HepG2 (cell line): ENCODE results near the gene ZNF771.

ENCODE experiments used
- ARHGAP35 ChIP-seq: sonication (generic); formaldehyde crosslinking; IDR thresholded peaks from 2 replicates; pipeline ENCODE4 v1.9.0; 2022; ENCODE audit warnings: mild to moderate bottlenecking, inconsistent platforms, moderate library complexity, missing genetic modification reagents, borderline replicate concordance
- GATAD2A ChIP-seq: IDR thresholded peaks from 2 replicates; pipeline ENCODE4 v1.6.1; 2016
- PBX3 ChIP-seq: sonication (generic); formaldehyde crosslinking; IDR thresholded peaks from 2 replicates; pipeline ENCODE4 v1.8.1; 2023; ENCODE audit warnings: missing genetic modification reagents, inconsistent platforms, borderline replicate concordance
- RBM39 ChIP-seq: fragments of 200-400 bp; formaldehyde crosslinking; IDR thresholded peaks from one replicate; pipeline ENCODE4 v1.6.1; 2018; ENCODE audit warnings: antibody characterized with exemption, mild to moderate bottlenecking, low read depth, low read length; ENCODE audit not compliant: poor library complexity, severe bottlenecking
- SIN3A ChIP-seq: IDR thresholded peaks from 2 replicates; pipeline ENCODE4 v1.6.1; 2011; ENCODE audit warnings: low read depth, mild to moderate bottlenecking, control low read depth, low read length, borderline replicate concordance
- SRSF9 ChIP-seq: fragments of 200-400 bp; formaldehyde crosslinking; IDR thresholded peaks from 2 replicates; pipeline ENCODE4 v1.6.1; 2018; ENCODE audit warnings: borderline replicate concordance, mild to moderate bottlenecking, low read depth, low read length; ENCODE audit not compliant: insufficient read depth, poor library complexity, severe bottlenecking
- ZMAT3 ChIP-seq: sonication (generic); formaldehyde crosslinking; conservative IDR thresholded peaks from 2 replicates; pipeline ENCODE4 v1.7.0; 2021; ENCODE audit warnings: missing genetic modification reagents
- ZNF703 ChIP-seq: sonication (generic); formaldehyde crosslinking; IDR thresholded peaks from 2 replicates; pipeline ENCODE4 v1.5.1; 2020; ENCODE audit warnings: missing genetic modification reagents, mild to moderate bottlenecking, moderate library complexity, borderline replicate concordance
- TF ChIP-seq, protein P1 (sequence below): sonication (generic); formaldehyde crosslinking; IDR thresholded peaks from 2 replicates; pipeline ENCODE4 v1.5.0; 2020; ENCODE audit warnings: mild to moderate bottlenecking, missing genetic modification reagents, moderate library complexity
- TF ChIP-seq, protein P2 (sequence below): sonication (generic); formaldehyde crosslinking; IDR thresholded peaks from 2 replicates; pipeline ENCODE4 v1.4.0; 2020; ENCODE audit warnings: missing genetic modification reagents
- TF ChIP-seq, protein P3 (sequence below): sonication (generic); formaldehyde crosslinking; conservative IDR thresholded peaks from 2 replicates; pipeline ENCODE4 v1.4.0; 2020; ENCODE audit warnings: missing genetic modification reagents
- TF ChIP-seq, protein P4 (sequence below): sonication (generic); formaldehyde crosslinking; IDR thresholded peaks from 2 replicates; pipeline ENCODE4 v1.9.0; 2021; ENCODE audit warnings: missing genetic modification reagents, mild to moderate bottlenecking, borderline replicate concordance

GRCh38 chr16:30458561-30459394, 51.4 kb downstream of the ZNF771 start:
- peak; percentile 63 for TF ChIP-seq ZMAT3 (CRISPR knock-in tag)
- TF ChIP-seq, protein P1, sequence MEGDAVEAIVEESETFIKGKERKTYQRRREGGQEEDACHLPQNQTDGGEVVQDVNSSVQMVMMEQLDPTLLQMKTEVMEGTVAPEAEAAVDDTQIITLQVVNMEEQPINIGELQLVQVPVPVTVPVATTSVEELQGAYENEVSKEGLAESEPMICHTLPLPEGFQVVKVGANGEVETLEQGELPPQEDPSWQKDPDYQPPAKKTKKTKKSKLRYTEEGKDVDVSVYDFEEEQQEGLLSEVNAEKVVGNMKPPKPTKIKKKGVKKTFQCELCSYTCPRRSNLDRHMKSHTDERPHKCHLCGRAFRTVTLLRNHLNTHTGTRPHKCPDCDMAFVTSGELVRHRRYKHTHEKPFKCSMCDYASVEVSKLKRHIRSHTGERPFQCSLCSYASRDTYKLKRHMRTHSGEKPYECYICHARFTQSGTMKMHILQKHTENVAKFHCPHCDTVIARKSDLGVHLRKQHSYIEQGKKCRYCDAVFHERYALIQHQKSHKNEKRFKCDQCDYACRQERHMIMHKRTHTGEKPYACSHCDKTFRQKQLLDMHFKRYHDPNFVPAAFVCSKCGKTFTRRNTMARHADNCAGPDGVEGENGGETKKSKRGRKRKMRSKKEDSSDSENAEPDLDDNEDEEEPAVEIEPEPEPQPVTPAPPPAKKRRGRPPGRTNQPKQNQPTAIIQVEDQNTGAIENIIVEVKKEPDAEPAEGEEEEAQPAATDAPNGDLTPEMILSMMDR (CRISPR knock-in tag): peak; percentile 37
- no peak for TF ChIP-seq PBX3
- TF ChIP-seq ZNF703 (CRISPR knock-in tag): no peak
- TF ChIP-seq, protein P2, sequence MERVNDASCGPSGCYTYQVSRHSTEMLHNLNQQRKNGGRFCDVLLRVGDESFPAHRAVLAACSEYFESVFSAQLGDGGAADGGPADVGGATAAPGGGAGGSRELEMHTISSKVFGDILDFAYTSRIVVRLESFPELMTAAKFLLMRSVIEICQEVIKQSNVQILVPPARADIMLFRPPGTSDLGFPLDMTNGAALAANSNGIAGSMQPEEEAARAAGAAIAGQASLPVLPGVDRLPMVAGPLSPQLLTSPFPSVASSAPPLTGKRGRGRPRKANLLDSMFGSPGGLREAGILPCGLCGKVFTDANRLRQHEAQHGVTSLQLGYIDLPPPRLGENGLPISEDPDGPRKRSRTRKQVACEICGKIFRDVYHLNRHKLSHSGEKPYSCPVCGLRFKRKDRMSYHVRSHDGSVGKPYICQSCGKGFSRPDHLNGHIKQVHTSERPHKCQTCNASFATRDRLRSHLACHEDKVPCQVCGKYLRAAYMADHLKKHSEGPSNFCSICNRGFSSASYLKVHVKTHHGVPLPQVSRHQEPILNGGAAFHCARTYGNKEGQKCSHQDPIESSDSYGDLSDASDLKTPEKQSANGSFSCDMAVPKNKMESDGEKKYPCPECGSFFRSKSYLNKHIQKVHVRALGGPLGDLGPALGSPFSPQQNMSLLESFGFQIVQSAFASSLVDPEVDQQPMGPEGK: peak; percentile 58
- peak; percentile 35 for TF ChIP-seq RBM39
- no peak for TF ChIP-seq SRSF9
- TF ChIP-seq ARHGAP35 (CRISPR knock-in tag): peak; percentile 50; the same call in 1 of the 2 replicates
- TF ChIP-seq, protein P3, sequence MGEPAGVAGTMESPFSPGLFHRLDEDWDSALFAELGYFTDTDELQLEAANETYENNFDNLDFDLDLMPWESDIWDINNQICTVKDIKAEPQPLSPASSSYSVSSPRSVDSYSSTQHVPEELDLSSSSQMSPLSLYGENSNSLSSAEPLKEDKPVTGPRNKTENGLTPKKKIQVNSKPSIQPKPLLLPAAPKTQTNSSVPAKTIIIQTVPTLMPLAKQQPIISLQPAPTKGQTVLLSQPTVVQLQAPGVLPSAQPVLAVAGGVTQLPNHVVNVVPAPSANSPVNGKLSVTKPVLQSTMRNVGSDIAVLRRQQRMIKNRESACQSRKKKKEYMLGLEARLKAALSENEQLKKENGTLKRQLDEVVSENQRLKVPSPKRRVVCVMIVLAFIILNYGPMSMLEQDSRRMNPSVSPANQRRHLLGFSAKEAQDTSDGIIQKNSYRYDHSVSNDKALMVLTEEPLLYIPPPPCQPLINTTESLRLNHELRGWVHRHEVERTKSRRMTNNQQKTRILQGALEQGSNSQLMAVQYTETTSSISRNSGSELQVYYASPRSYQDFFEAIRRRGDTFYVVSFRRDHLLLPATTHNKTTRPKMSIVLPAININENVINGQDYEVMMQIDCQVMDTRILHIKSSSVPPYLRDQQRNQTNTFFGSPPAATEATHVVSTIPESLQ: no peak
- no peak for TF ChIP-seq SIN3A
- TF ChIP-seq GATAD2A (CRISPR knock-in tag): peak; percentile 61
- TF ChIP-seq, protein P4, sequence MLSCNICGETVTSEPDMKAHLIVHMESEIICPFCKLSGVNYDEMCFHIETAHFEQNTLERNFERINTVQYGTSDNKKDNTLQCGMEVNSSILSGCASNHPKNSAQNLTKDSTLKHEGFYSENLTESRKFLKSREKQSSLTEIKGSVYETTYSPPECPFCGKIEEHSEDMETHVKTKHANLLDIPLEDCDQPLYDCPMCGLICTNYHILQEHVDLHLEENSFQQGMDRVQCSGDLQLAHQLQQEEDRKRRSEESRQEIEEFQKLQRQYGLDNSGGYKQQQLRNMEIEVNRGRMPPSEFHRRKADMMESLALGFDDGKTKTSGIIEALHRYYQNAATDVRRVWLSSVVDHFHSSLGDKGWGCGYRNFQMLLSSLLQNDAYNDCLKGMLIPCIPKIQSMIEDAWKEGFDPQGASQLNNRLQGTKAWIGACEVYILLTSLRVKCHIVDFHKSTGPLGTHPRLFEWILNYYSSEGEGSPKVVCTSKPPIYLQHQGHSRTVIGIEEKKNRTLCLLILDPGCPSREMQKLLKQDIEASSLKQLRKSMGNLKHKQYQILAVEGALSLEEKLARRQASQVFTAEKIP: no peak
